Tibial nerve (tissue), 3 donors: ENCODE measurements around the gene CALD1.

ENCODE experiments used
- POLR2A ChIP-seq, 2 donors: fragments of 450-650 bp; IDR thresholded peaks; one replicate each; pipeline ENCODE4 v1.6.1; 2017; ENCODE audit warnings: antibody characterized with exemption in 2 of 2, mild to moderate bottlenecking in 2 of 2, moderate library complexity in 2 of 2
- TF ChIP-seq, protein P1 (sequence below), 5 experiments: fragments of 200-600 bp in 3 of 5; fragments of 450-650 bp in 2 of 5; sonication (generic) in 3 of 5; IDR thresholded peaks; one replicate each; pipeline ENCODE4 v1.5.1; 2016 to 2019; ENCODE audit warnings: antibody characterized with exemption in 5 of 5, mild to moderate bottlenecking in 3 of 5, moderate library complexity in 2 of 5

GRCh38 chr7:134893920-134894319 lies 114.5 kb downstream of the CALD1 start:
- TF ChIP-seq, protein P1, sequence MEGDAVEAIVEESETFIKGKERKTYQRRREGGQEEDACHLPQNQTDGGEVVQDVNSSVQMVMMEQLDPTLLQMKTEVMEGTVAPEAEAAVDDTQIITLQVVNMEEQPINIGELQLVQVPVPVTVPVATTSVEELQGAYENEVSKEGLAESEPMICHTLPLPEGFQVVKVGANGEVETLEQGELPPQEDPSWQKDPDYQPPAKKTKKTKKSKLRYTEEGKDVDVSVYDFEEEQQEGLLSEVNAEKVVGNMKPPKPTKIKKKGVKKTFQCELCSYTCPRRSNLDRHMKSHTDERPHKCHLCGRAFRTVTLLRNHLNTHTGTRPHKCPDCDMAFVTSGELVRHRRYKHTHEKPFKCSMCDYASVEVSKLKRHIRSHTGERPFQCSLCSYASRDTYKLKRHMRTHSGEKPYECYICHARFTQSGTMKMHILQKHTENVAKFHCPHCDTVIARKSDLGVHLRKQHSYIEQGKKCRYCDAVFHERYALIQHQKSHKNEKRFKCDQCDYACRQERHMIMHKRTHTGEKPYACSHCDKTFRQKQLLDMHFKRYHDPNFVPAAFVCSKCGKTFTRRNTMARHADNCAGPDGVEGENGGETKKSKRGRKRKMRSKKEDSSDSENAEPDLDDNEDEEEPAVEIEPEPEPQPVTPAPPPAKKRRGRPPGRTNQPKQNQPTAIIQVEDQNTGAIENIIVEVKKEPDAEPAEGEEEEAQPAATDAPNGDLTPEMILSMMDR (IDR thresholded peaks at IDR 0.05): no peak
- TF ChIP-seq POLR2A (IDR thresholded peaks at IDR 0.05): no peak
